K562 (cell line): ENCODE data around the gene STRN3. TPM values are rescaled to one million over a fixed set of nuclear protein-coding genes. Genes with fewer than 3 reads are reported as not detected.

Experiments
- ATAC-seq: fragments of 200-7000 bp; cut with Tn5 transposase; 3 replicates; pipeline ENCODE4 v1.9.1; 2020; ENCODE audit warnings: moderate library complexity
- BruUV-seq: library from RNA; stranded (reverse); fragments of 400-500 nt; replicated peaks from 2 replicates; lab custom pipeline; 2021; lab: Mats Ljungman, UMichigan
- CTCF ChIA-PET: fragments of 300-600 bp; formaldehyde crosslinking; extraction: SDS; loops from one replicate; lab custom pipeline; 2021; ENCODE audit warnings: low intra/inter-chr PET ratio; lab: Yijun Ruan, JAX
- POLR2A ChIA-PET: fragments of 300-600, 350-650 bp; sonication (Branson Sonifier 250); formaldehyde crosslinking; extraction: SDS; loops from one replicate; lab custom pipeline; 2021; ENCODE audit warnings: antibody characterized with exemption, inconsistent platforms; lab: Yijun Ruan, JAX
- DNase-seq, 4 experiments: peaks; one replicate each; pipeline versions ENCODE4 v3.0.0 to v3.0.0-alpha.2; 2011 to 2018; ENCODE audit warnings: low spot score in 3 of 4, mixed read lengths in 3 of 4; ENCODE audit errors: extremely low read depth in 1 of 4
- FAIRE-seq: peaks from 2 replicates; lab custom pipeline; 2011; peaks lifted over from hg19 to GRCh38; lab: Jason Lieb, UNC
- H2AFZ ChIP-seq: 2 replicates; pipeline ENCODE4 v1.6.0; 2011; ENCODE audit warnings: low read depth, low read length, control low read depth, inconsistent platforms
- H3K27ac ChIP-seq: fragments of 200-600 bp; 3 replicates; pipeline ENCODE4 v1.8.0; 2011; ENCODE audit warnings: low read depth, mild to moderate bottlenecking, control low read depth, inconsistent platforms, low read length, moderate library complexity, mixed read lengths; ENCODE audit errors: extremely low read depth
- H3K27me3 ChIP-seq, 2 experiments: fragments of 300-600 bp in 1 of 2; 2 replicates in 1 of 2; 3 replicates in 1 of 2; pipeline versions ENCODE4 v1.6.0 to v1.8.0; 2011; ENCODE audit warnings: inconsistent platforms in 2 of 2, low read length in 2 of 2, mild to moderate bottlenecking in 1 of 2, mixed read lengths in 1 of 2, moderate library complexity in 1 of 2; ENCODE audit not compliant: control insufficient read depth in 2 of 2, insufficient read depth in 2 of 2
- H3K36me3 ChIP-seq: fragments of 300-600 bp; 3 replicates; pipeline ENCODE4 v1.8.0; 2011; ENCODE audit warnings: mild to moderate bottlenecking, low read length, inconsistent platforms; ENCODE audit not compliant: control insufficient read depth, insufficient read depth
- H3K4me1 ChIP-seq, 2 experiments: fragments of 200-600 bp in 1 of 2; replicated peaks in 1 of 2; 2 replicates in 1 of 2; 3 replicates in 1 of 2; pipeline versions ENCODE4 v1.5.1 to v1.8.0; 2011; ENCODE audit warnings: inconsistent platforms in 2 of 2, low read length in 2 of 2, mild to moderate bottlenecking in 1 of 2, mixed read lengths in 1 of 2, moderate library complexity in 1 of 2; ENCODE audit not compliant: control insufficient read depth in 2 of 2, insufficient read depth in 2 of 2
- H3K4me2 ChIP-seq: 2 replicates; pipeline ENCODE4 v1.6.1; 2011; ENCODE audit warnings: low read length, control low read depth, inconsistent platforms, mixed read lengths; ENCODE audit not compliant: insufficient read depth
- H3K4me3 ChIP-seq: fragments of 200-600 bp; sonication (generic), shearing (Covaris generic); 2 replicates; pipeline ENCODE4 v1.5.1; 2016; ENCODE audit warnings: control low read depth, inconsistent platforms
- H3K79me2 ChIP-seq: fragments of 200-600 bp; 3 replicates; pipeline ENCODE4 v1.8.0; 2011; ENCODE audit warnings: low read length, inconsistent platforms; ENCODE audit not compliant: control insufficient read depth, insufficient read depth
- H3K9ac ChIP-seq, 2 experiments: 2 replicates each; pipeline versions ENCODE4 v1.6.0 to v1.6.1; 2011; ENCODE audit warnings: low read depth in 2 of 2, low read length in 2 of 2, control low read depth in 1 of 2, inconsistent platforms in 1 of 2, mild to moderate bottlenecking in 1 of 2, mixed read lengths in 1 of 2; ENCODE audit not compliant: insufficient read depth in 1 of 2
- H3K9me1 ChIP-seq: one replicate; pipeline ENCODE4 v1.6.0; 2011; ENCODE audit warnings: inconsistent platforms, mild to moderate bottlenecking, low read length, moderate library complexity; ENCODE audit not compliant: control insufficient read depth, insufficient read depth
- H3K9me3 ChIP-seq: replicated peaks from 2 replicates; pipeline ENCODE4 v1.5.1; 2011; ENCODE audit warnings: low read depth, low read length, inconsistent platforms; ENCODE audit not compliant: control insufficient read depth, insufficient read depth
- H4K20me1 ChIP-seq: replicated peaks from 2 replicates; pipeline ENCODE4 v1.6.1; 2011; ENCODE audit warnings: low read length, inconsistent platforms, mixed read lengths; ENCODE audit not compliant: control insufficient read depth, insufficient read depth
- DDX20 ChIP-seq: fragments of 450-650 bp; IDR thresholded peaks from 2 replicates; pipeline ENCODE4 v1.6.1; 2016; ENCODE audit warnings: missing genetic modification characterization, low read depth, mild to moderate bottlenecking, missing compliant biosample characterization, moderate library complexity
- EGR1 ChIP-seq: fragments of 450-650 bp; conservative IDR thresholded peaks from 2 replicates; pipeline ENCODE4 v1.6.1; 2017; ENCODE audit warnings: mild to moderate bottlenecking
- HDAC3 ChIP-seq: fragments of 450-650 bp; IDR thresholded peaks from 2 replicates; pipeline ENCODE4 v1.6.1; 2018; ENCODE audit warnings: borderline replicate concordance, mild to moderate bottlenecking, moderate library complexity; ENCODE audit not compliant: partially characterized antibody
- KLF6 ChIP-seq: fragments of 250-450 bp; sonication (Bioruptor Pico); IDR thresholded peaks from 2 replicates; pipeline ENCODE4 v1.4.0; 2020; ENCODE audit warnings: mild to moderate bottlenecking, moderate library complexity, borderline replicate concordance
- MXI1 ChIP-seq: IDR thresholded peaks from 2 replicates; pipeline ENCODE4 v1.6.1; 2011; ENCODE audit warnings: low read depth, mild to moderate bottlenecking, improper control_type of control experiment, low read length
- NFYB ChIP-seq: IDR thresholded peaks from 2 replicates; pipeline ENCODE4 v1.6.1; 2011; ENCODE audit warnings: mild to moderate bottlenecking, moderate library complexity; ENCODE audit not compliant: insufficient read length; ENCODE audit errors: extremely low read depth
- PML ChIP-seq: IDR thresholded peaks from 2 replicates; pipeline ENCODE4 v1.6.1; 2012; ENCODE audit warnings: low read length, inconsistent platforms
- RFX7 ChIP-seq: fragments of 250-450 bp; sonication (Bioruptor Pico); IDR thresholded peaks from 2 replicates; pipeline ENCODE4 v1.5.1; 2021; ENCODE audit warnings: mild to moderate bottlenecking
- SIN3B ChIP-seq: fragments of 450-650 bp; IDR thresholded peaks from 2 replicates; pipeline ENCODE4 v1.6.1; 2017; ENCODE audit warnings: low read depth, mild to moderate bottlenecking, moderate library complexity
- THRAP3 ChIP-seq: fragments of 450-650 bp; IDR thresholded peaks from 2 replicates; pipeline ENCODE4 v1.6.1; 2016; ENCODE audit warnings: mild to moderate bottlenecking, inconsistent platforms, borderline replicate concordance
- ZMIZ1 ChIP-seq, 2 experiments: fragments of 150-350 bp in 1 of 2; IDR thresholded peaks; 2 replicates each; pipeline ENCODE4 v1.6.1; 2012 to 2016; ENCODE audit warnings: low read depth in 2 of 2, low read length in 2 of 2, mild to moderate bottlenecking in 1 of 2, moderate library complexity in 1 of 2
- ZNF197 ChIP-seq: fragments of 200-800 bp; sonication (Bioruptor generic); IDR thresholded peaks from 2 replicates; pipeline ENCODE4 v1.6.1; 2016; ENCODE audit warnings: low read depth, missing genetic modification characterization, missing compliant biosample characterization
- WGBS: fragments of 100-300 bp; shearing (Covaris generic); methylation state at CpG from one replicate; pipeline ENCODE4 v1.1.6; 2016; ENCODE audit warnings: low coverage, mixed read lengths; ENCODE audit not compliant: insufficient coverage; ENCODE audit errors: missing lambda C conversion rate; 5-methylcytosine and 5-hydroxymethylcytosine counted together
- in situ Hi-C: fragments of 300-500 bp; cut with MboI; formaldehyde crosslinking; loops from 4 replicates; pipeline ENCODE4 v1.15.0; 2018; ENCODE audit warnings: inconsistent platforms, mixed read lengths
- intact Hi-C: fragments of 100-400 bp; cut with micrococcal nuclease; formaldehyde crosslinking; loops from 2 replicates; pipeline ENCODE4 v1.14.2; 2022
- polyA plus RNA-seq, 8 experiments: library from polyadenylated mRNA; depleted of rRNA in 4 of 8; stranded (reverse) in 5 of 8; unstranded in 3 of 8; fragments of >200 nt; fragmentation: Nextera tagmentation in 2 of 8; fragmentation: Illumina TruSeq in 1 of 8; extraction: Ambion mirVana in 2 of 8; extraction: Trizol in 1 of 8; gene quantifications; 2 replicates each; pipeline versions ENCODE4 v1.2.1 to v1.2.3, GENCODE V29; 2011 to 2014; ENCODE audit warnings: inconsistent platforms in 1 of 8, missing spikeins in 1 of 8
- total RNA-seq, 7 experiments: library from RNA; depleted of rRNA in 6 of 7; stranded (reverse); fragments of >200 nt in 6 of 7; fragmentation: Illumina TruSeq in 2 of 7; extraction: Trizol in 2 of 7; gene quantifications; 2 replicates each; pipeline versions ENCODE4 v1.2.1 to v1.2.3, GENCODE V29; 2011 to 2021; ENCODE audit warnings: low replicate concordance in 1 of 7

Gene STRN3
- total and polyA plus RNA-seq, 9 of the 15 experiments (the other 6 are each of a cell fraction or from before 2014, with no cell fraction given), result 5.9 to 29.1 (median 16.0) TPM

DNA sequence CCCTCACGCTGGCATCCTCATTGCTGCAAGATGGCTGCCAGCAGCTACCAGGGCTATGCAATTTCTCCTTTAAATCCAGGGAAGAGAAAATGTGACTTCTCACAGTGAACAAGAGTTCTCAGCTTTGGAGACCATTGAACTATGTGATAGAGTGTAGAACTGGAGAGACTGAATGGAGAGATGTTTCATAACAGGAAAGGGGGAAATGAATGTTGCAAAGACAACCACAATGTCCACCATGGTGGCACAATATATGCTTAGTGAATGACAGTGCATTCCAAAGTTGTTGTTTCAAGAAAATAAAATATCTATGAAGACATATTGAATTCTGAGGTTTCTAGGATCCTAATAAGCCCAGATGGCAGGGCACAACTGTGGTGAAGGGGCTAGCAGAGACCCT, 165.0 kb downstream of the STRN3 start:
- CTCF ChIA-PET, result no interaction called here
- Histone ChIP-seq H2AFZ (peak overlapping the region; percentile 85), H3K9me3 (no peaks in the 10 kb centered on the region), H3K27ac (no peak overlapping the region), H4K20me1 (no peaks in the 10 kb centered on the region), H3K9me1 (no peaks in the 10 kb centered on the region), H3K36me3 (no peaks in the 10 kb centered on the region), H3K79me2 (no peaks in the 10 kb centered on the region), H3K27me3 (no peaks in the 10 kb centered on the region), H3K4me3 (no peak overlapping the region), H3K9ac (no peak overlapping the region), H3K4me1 (peaks cover 0 to 5% of the 10 kb centered on the region in 2 experiments; a peak in 2 of 5 replicates), H3K4me2 (no peak overlapping the region)
- in situ Hi-C loops (no loop called here), intact Hi-C loops (no loop called here)
- no peak for FAIRE-seq
- DNase-seq, result no peak
- BruUV-seq, result no TSS peak
- TF ChIP-seq PML, result no peak
- TF ChIP-seq HDAC3, result no peak
- TF ChIP-seq MXI1, result no peak
- no peak for TF ChIP-seq NFYB
- TF ChIP-seq SIN3B, result no peak
- no peak for TF ChIP-seq THRAP3
- no peak for TF ChIP-seq KLF6 (CRISPR knock-in tag)
- no peak for TF ChIP-seq ZMIZ1 (IDR thresholded peaks at IDR 0.05; ENCODE audit: low read depth in 2 of 2, low read length in 2 of 2)
- TF ChIP-seq RFX7 (CRISPR knock-in tag), result no peak
- TF ChIP-seq EGR1, result no peak
- no peak for TF ChIP-seq ZNF197 (CRISPR knock-in tag)
- TF ChIP-seq DDX20 (tag), result no peak
- WGBS, result 50% methylated on average over 1 of the region's 1 CpG
- ATAC-seq, result no peak
- POLR2A ChIA-PET, result interaction anchor here (1.4 kb wide), 1 partner anchor 12 kb away, joined by 3 read pairs; no protein-coding TSS in a partner anchor
